Measurements from ENCODE around the gene SEMA3B. TPM values are rescaled to one million over a fixed set of nuclear protein-coding genes. Genes with fewer than 3 reads are reported as not detected.
A peak's percentile ranks its signal among the peaks of the same experiment; 100 is the strongest.

The SEMA3B gene
- 100 to 1,000 TPM in 5 of 6 donors, 10 to 100 TPM in 1; 98.3 to 242 (median 122) TPM for total RNA-seq

GRCh38 chr3:50268703-50269451, at the start of gene SEMA3B:
SEMA3B (plus strand) TSS chr3:50269147; CDS start chr3:50269241, 94 bp downstream.
- peak; percentile 3 to 65 for ATAC-seq (ENCODE audit: low FRiP score in 2 of 2)
- H3K9me3 ChIP-seq: no peaks in the 10 kb centered on the region
- peak within 1 kb of the TSS in 3 of 4 donors; percentile 41 to 57 (median 54) for H3K4me3 ChIP-seq
- H3K4me1 ChIP-seq: peaks cover 68 to 92% (median 78%) of the 10 kb centered on the region in 4 donors
- H3K27ac ChIP-seq: peak within 1 kb of the TSS; percentile 84 to 98 (median 96)
- WGBS, 2 donors: 49 to 54% methylated on average over 12 to 21 of the region's 21 CpGs
- peak; percentile 84 to 92 for DNase-seq
- peak in 1 of 4 donors; percentile 65 for TF ChIP-seq POLR2A (IDR thresholded peaks at IDR 0.05)
- peak in 1 of 6 experiments; percentile 9 for TF ChIP-seq CTCF (IDR thresholded peaks at IDR 0.05)
- peak in 1 of 4 donors; percentile 63 for TF ChIP-seq EP300 (IDR thresholded peaks at IDR 0.05)
- TF ChIP-seq POLR2AphosphoS5 (IDR thresholded peaks at IDR 0.05): peak; percentile 78 to 81
- no peaks in the 10 kb centered on the region for H3K36me3 ChIP-seq
- peaks cover 0 to 4% (median 0%) of the 10 kb centered on the region in 4 donors for H3K27me3 ChIP-seq

- no peak for ATAC-seq (ENCODE audit: low FRiP score in 2 of 2)
- Histone ChIP-seq H3K36me3 (no peaks in the 10 kb centered on the region), H3K27me3 (no peaks in the 10 kb centered on the region), H3K4me3 (no peak overlapping the region), H3K4me1 (no peaks in the 10 kb centered on the region), H3K9me3 (no peaks in the 10 kb centered on the region), H3K27ac (no peak overlapping the region)
- no peak for DNase-seq
- TF ChIP-seq POLR2AphosphoS5 (IDR thresholded peaks at IDR 0.05) (no peak), CTCF (IDR thresholded peaks at IDR 0.05) (no peak)
- 87 to 89% methylated on average over 5 of the region's 5 CpGs for WGBS, 2 donors
Observed at GRCh38 chr3:50219285-50219684, 49.7 kb upstream of the SEMA3B start.

- no peak for TF ChIP-seq EP300 (IDR thresholded peaks at IDR 0.05)
- no peaks in the 10 kb centered on the region for H3K36me3 ChIP-seq
- no peaks in the 10 kb centered on the region for H3K27me3 ChIP-seq
- DNase-seq (no peak), ATAC-seq (ENCODE audit: low FRiP score in 2 of 2) (no peak)
- H3K27ac ChIP-seq: no peak overlapping the region
- H3K4me3 ChIP-seq: no peak overlapping the region
- no peaks in the 10 kb centered on the region for H3K4me1 ChIP-seq
- WGBS, 2 donors: 54 to 73% methylated on average over 4 to 6 of the region's 6 CpGs
- no peaks in the 10 kb centered on the region for H3K9me3 ChIP-seq
Observed at GRCh38 chr3:50220109-50220508, 48.8 kb upstream of the SEMA3B start.

- Histone ChIP-seq H3K4me3 (no peak overlapping the region), H3K4me1 (peaks cover 0 to 4% (median under 1%) of the 10 kb centered on the region in 4 donors), H3K27ac (no peak overlapping the region), H3K36me3 (no peaks in the 10 kb centered on the region), H3K9me3 (no peaks in the 10 kb centered on the region), H3K27me3 (no peaks in the 10 kb centered on the region)
- no peak for ATAC-seq (ENCODE audit: low FRiP score in 2 of 2)
- 58 to 76% methylated on average over 3 of the region's 4 CpGs for WGBS, 2 donors
- no peak for TF ChIP-seq POLR2AphosphoS5 (IDR thresholded peaks at IDR 0.05)
- TF ChIP-seq CTCF (IDR thresholded peaks at IDR 0.05): no peak
- DNase-seq: no peak
Observed at GRCh38 chr3:50221051-50221410, 47.9 kb upstream of the SEMA3B start.

- no peak for ATAC-seq (ENCODE audit: low FRiP score in 2 of 2)
- no peak overlapping the region for H3K27ac ChIP-seq
- H3K9me3 ChIP-seq: no peaks in the 10 kb centered on the region
- H3K4me1 ChIP-seq: peaks cover 4 to 9% (median 6%) of the 10 kb centered on the region in 4 donors
- no peaks in the 10 kb centered on the region for H3K36me3 ChIP-seq
- no peak overlapping the region for H3K4me3 ChIP-seq
- no peak for DNase-seq
- 56 to 61% methylated on average over 3 to 12 of the region's 12 CpGs for WGBS, 2 donors
- TF ChIP-seq CTCF (IDR thresholded peaks at IDR 0.05) (no peak), EP300 (IDR thresholded peaks at IDR 0.05) (no peak), POLR2A (IDR thresholded peaks at IDR 0.05) (no peak), POLR2AphosphoS5 (IDR thresholded peaks at IDR 0.05) (no peak)
- no peaks in the 10 kb centered on the region for H3K27me3 ChIP-seq
Observed at GRCh38 chr3:50221411-50222168, 47.4 kb upstream of the SEMA3B start.

All from upper lobe of left lung (tissue), 6 donors.